HCT116 (cell line): Measurements from ENCODE around the gene ADD3. TPM values are rescaled to one million over a fixed set of nuclear protein-coding genes. Genes with fewer than 3 reads are reported as not detected.

Experiments
- ATAC-seq: fragments of 200-7000 bp; cut with Tn5 transposase; 2 replicates; pipeline ENCODE4 v1.9.1; 2020; ENCODE audit warnings: mild to moderate bottlenecking, moderate library complexity
- BruUV-seq: library from RNA; stranded (reverse); fragments of 400-500 nt; replicated peaks from 2 replicates; lab custom pipeline; 2021; lab: Mats Ljungman, UMichigan
- CTCF ChIA-PET: fragments of 300-600 bp; sonication (Branson Sonifier 250); formaldehyde crosslinking; loops from one replicate; lab custom pipeline; 2021; ENCODE audit warnings: antibody characterized with exemption; lab: Charles Lee
- POLR2A ChIA-PET: fragments of 300-600, 350-600 bp; sonication (Branson Sonifier 250); formaldehyde crosslinking; loops from one replicate; lab custom pipeline; 2021; ENCODE audit warnings: antibody characterized with exemption; lab: Charles Lee
- RAD21 ChIA-PET, 2 experiments: fragments of 300-600 bp; sonication (Branson Sonifier 250); formaldehyde crosslinking; loops; one replicate each; lab custom pipeline; 2023; ENCODE audit warnings: low total read pairs in 2 of 2; ENCODE audit not compliant: uncharacterized antibody in 2 of 2, unreplicated experiment in 2 of 2, low non-redundant PET in 1 of 2; lab: Charles Lee
- DNase-seq: peaks from one replicate; pipeline ENCODE4 v3.0.0-alpha.2; 2010; ENCODE audit warnings: low read depth, low spot score
- H2AFZ ChIP-seq: fragments of 200-600 bp; shearing (Covaris generic), sonication (generic); 2 replicates; pipeline ENCODE4 v1.6.1; 2017; ENCODE audit warnings: low read depth, mixed run types, mixed read lengths, antibody characterized with exemption, low read length; ENCODE audit not compliant: poor library complexity, severe bottlenecking
- H3K27ac ChIP-seq: 2 replicates; pipeline ENCODE4 v1.5.1; 2012; ENCODE audit warnings: low read depth, low read length
- H3K27me3 ChIP-seq: fragments of 200-600 bp; sonication (generic); 2 replicates; pipeline ENCODE4 v1.6.1; 2016; ENCODE audit warnings: mixed run types, low read length, mixed read lengths; ENCODE audit not compliant: insufficient read depth
- H3K36me3 ChIP-seq, 2 experiments: fragments of 200-500 bp in 1 of 2; fragments of 200-600 bp in 1 of 2; sonication (Bioruptor generic) in 1 of 2; sonication (generic) in 1 of 2; 2 replicates each; pipeline versions ENCODE4 v1.5.1 to v1.6.1; 2014 to 2016; ENCODE audit warnings: low read length in 2 of 2, inconsistent platforms in 1 of 2, mixed read lengths in 1 of 2, mixed run types in 1 of 2; ENCODE audit not compliant: insufficient read depth in 2 of 2, control insufficient read depth in 1 of 2
- H3K4me1 ChIP-seq, 2 experiments: fragments of 200-600 bp in 1 of 2; sonication (generic) in 1 of 2; 2 replicates each; pipeline versions ENCODE4 v1.5.1 to v1.6.1; 2012 to 2017; ENCODE audit warnings: low read length in 2 of 2, inconsistent platforms in 1 of 2, mild to moderate bottlenecking in 1 of 2, mixed read lengths in 1 of 2, mixed run types in 1 of 2, moderate library complexity in 1 of 2; ENCODE audit not compliant: insufficient read depth in 2 of 2, control insufficient read depth in 1 of 2
- H3K4me2 ChIP-seq: fragments of 200-600 bp; sonication (generic); 2 replicates; pipeline ENCODE4 v1.6.1; 2017; ENCODE audit warnings: mixed run types, low read length, mixed read lengths
- H3K4me3 ChIP-seq, 2 experiments: fragments of 200-600 bp in 1 of 2; sonication (generic) in 1 of 2; replicated peaks in 1 of 2; 2 replicates each; pipeline ENCODE4 v1.5.1; 2011 to 2016; ENCODE audit warnings: low read length in 2 of 2, control low read depth in 1 of 2, low read depth in 1 of 2, mild to moderate bottlenecking in 1 of 2, mixed read lengths in 1 of 2, mixed run types in 1 of 2
- H3K79me2 ChIP-seq: fragments of 200-600 bp; sonication (generic); 2 replicates; pipeline ENCODE4 v1.6.1; 2017; ENCODE audit warnings: mild to moderate bottlenecking, mixed run types, low read length, moderate library complexity, mixed read lengths; ENCODE audit not compliant: insufficient read depth
- H3K9ac ChIP-seq: fragments of 200-600 bp; sonication (generic); 2 replicates; pipeline ENCODE4 v1.6.1; 2016; ENCODE audit warnings: low read length, mixed read lengths
- H3K9me2 ChIP-seq: fragments of 200-600 bp; sonication (generic), shearing (Covaris generic); 2 replicates; pipeline ENCODE4 v1.6.1; 2017; ENCODE audit warnings: mixed run types, mild to moderate bottlenecking, moderate library complexity; ENCODE audit not compliant: insufficient read depth
- H3K9me3 ChIP-seq, 2 experiments: fragments of 200-500 bp in 1 of 2; fragments of 200-600 bp in 1 of 2; sonication (Bioruptor generic) in 1 of 2; sonication (generic) in 1 of 2; 2 replicates each; pipeline ENCODE4 v1.6.1; 2014 to 2017; ENCODE audit warnings: low read length in 2 of 2, mixed read lengths in 2 of 2, inconsistent platforms in 1 of 2, low read depth in 1 of 2, mild to moderate bottlenecking in 1 of 2, mixed run types in 1 of 2, moderate library complexity in 1 of 2; ENCODE audit not compliant: control insufficient read depth in 1 of 2, insufficient read depth in 1 of 2
- H4K20me1 ChIP-seq: fragments of 200-600 bp; sonication (generic), shearing (Covaris generic); 2 replicates; pipeline ENCODE4 v1.6.1; 2017; ENCODE audit warnings: mixed run types, mild to moderate bottlenecking, moderate library complexity; ENCODE audit not compliant: insufficient read depth
- CBX3 ChIP-seq: IDR thresholded peaks from 2 replicates; pipeline ENCODE4 v1.6.1; 2012; ENCODE audit warnings: low read depth
- EGR1 ChIP-seq: IDR thresholded peaks from 2 replicates; pipeline ENCODE4 v1.6.1; 2012; ENCODE audit warnings: low read depth
- EZH2 ChIP-seq: fragments of 200-600 bp; sonication (generic); IDR thresholded peaks from 2 replicates; pipeline ENCODE4 v1.6.1; 2017; ENCODE audit warnings: antibody characterized with exemption, mixed run types
- EZH2phosphoT487 ChIP-seq: fragments of 200-600 bp; IDR thresholded peaks from 2 replicates; pipeline ENCODE4 v1.6.1; 2018; ENCODE audit warnings: antibody characterized with exemption, borderline replicate concordance
- JUND ChIP-seq: IDR thresholded peaks from 2 replicates; pipeline ENCODE4 v1.6.1; 2012
- POLR2A ChIP-seq: IDR thresholded peaks from 2 replicates; pipeline ENCODE4 v1.7.0; 2011; ENCODE audit warnings: borderline replicate concordance; ENCODE audit not compliant: insufficient read depth, insufficient read length; ENCODE audit errors: extremely low read depth
- POLR2AphosphoS5 ChIP-seq: IDR thresholded peaks from 2 replicates; pipeline ENCODE4 v1.6.1; 2011; ENCODE audit warnings: mild to moderate bottlenecking, low read depth, low read length, moderate library complexity
- RAD21 ChIP-seq: IDR thresholded peaks from 2 replicates; pipeline ENCODE4 v1.6.1; 2012; ENCODE audit warnings: low read depth, mild to moderate bottlenecking
- TCF7L2 ChIP-seq: IDR thresholded peaks from 2 replicates; pipeline ENCODE4 v1.7.0; 2011; ENCODE audit warnings: borderline replicate concordance, inconsistent platforms; ENCODE audit not compliant: insufficient read depth, insufficient read length; ENCODE audit errors: extremely low read depth
- ZFX ChIP-seq: fragments of 450-650 bp; IDR thresholded peaks from 2 replicates; pipeline ENCODE4 v1.6.1; 2017
- ZNF274 ChIP-seq: fragments of 200-500 bp; sonication (Bioruptor generic); IDR thresholded peaks from 2 replicates; pipeline ENCODE4 v1.6.1; 2014; ENCODE audit warnings: mild to moderate bottlenecking, low read depth, low read length, inconsistent platforms
- intact Hi-C: fragments of 100-400 bp; cut with micrococcal nuclease; formaldehyde crosslinking; loops from 2 replicates; pipeline ENCODE4 v1.10.0; 2022
- total RNA-seq: library from RNA; stranded (reverse); gene quantifications from one replicate; pipeline ENCODE4 v1.2.1, GENCODE V29; 2021; ENCODE audit not compliant: unreplicated experiment
- TF ChIP-seq, protein P1 (sequence below), 3 experiments: fragments of 200-600 bp in 1 of 3; sonication (generic) in 1 of 3; IDR thresholded peaks in 2 of 3; conservative IDR thresholded peaks in 1 of 3; 2 replicates each; pipeline ENCODE4 v1.5.1; 2012 to 2017; ENCODE audit warnings: low read depth in 2 of 3, low read length in 2 of 3, antibody characterized with exemption in 1 of 3, borderline replicate concordance in 1 of 3, control low read depth in 1 of 3, mild to moderate bottlenecking in 1 of 3, mixed read lengths in 1 of 3, mixed run types in 1 of 3, moderate library complexity in 1 of 3; ENCODE audit not compliant: insufficient read depth in 1 of 3
- TF ChIP-seq, protein P2 (sequence below): IDR thresholded peaks from 2 replicates; pipeline ENCODE4 v1.6.1; 2011; ENCODE audit warnings: mild to moderate bottlenecking, low read length, moderate library complexity; ENCODE audit not compliant: insufficient replicate concordance; ENCODE audit errors: extremely low read depth
- TF ChIP-seq, protein P3 (sequence below): IDR thresholded peaks from 2 replicates; pipeline ENCODE4 v1.6.1; 2012; ENCODE audit warnings: low read depth
- TF ChIP-seq, protein P4 (sequence below): IDR thresholded peaks from 2 replicates; pipeline ENCODE4 v1.6.1; 2012

ADD3 gene
- total RNA-seq, 1 experiment from 2014 or later = 41.1 TPM

DNA sequence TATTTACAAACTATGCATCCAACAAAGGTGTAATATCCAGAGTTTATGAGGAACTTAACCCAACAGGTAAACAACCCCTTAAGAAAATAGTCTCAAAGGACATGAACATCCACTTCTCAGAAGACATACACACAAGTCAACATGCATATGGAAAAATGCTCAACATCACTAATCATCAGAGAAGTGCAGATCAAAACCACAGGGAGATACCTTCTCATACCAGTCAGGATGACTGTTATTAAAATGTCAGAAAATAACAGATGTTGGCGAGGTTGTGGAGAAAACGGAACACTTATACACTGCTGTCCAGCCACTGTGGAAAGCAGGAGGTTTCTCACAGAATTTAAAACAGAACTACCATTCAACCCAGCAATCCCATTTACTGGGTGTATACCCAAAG, 84.0 kb downstream of the ADD3 start:
- ChIA-PET RAD21 (no interaction called here), POLR2A (no interaction called here), CTCF (no interaction called here)
- H3K36me3 ChIP-seq = no peaks in the 10 kb centered on the region
- ATAC-seq = no peak
- no peak overlapping the region for H3K4me3 ChIP-seq
- no peaks in the 10 kb centered on the region for H3K79me2 ChIP-seq
- H3K9ac ChIP-seq = no peak overlapping the region
- H4K20me1 ChIP-seq = no peaks in the 10 kb centered on the region
- TF ChIP-seq, protein P1, sequence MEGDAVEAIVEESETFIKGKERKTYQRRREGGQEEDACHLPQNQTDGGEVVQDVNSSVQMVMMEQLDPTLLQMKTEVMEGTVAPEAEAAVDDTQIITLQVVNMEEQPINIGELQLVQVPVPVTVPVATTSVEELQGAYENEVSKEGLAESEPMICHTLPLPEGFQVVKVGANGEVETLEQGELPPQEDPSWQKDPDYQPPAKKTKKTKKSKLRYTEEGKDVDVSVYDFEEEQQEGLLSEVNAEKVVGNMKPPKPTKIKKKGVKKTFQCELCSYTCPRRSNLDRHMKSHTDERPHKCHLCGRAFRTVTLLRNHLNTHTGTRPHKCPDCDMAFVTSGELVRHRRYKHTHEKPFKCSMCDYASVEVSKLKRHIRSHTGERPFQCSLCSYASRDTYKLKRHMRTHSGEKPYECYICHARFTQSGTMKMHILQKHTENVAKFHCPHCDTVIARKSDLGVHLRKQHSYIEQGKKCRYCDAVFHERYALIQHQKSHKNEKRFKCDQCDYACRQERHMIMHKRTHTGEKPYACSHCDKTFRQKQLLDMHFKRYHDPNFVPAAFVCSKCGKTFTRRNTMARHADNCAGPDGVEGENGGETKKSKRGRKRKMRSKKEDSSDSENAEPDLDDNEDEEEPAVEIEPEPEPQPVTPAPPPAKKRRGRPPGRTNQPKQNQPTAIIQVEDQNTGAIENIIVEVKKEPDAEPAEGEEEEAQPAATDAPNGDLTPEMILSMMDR (IDR thresholded peaks at IDR 0.05 in 2 of 3, conservative IDR thresholded peaks at IDR 0.05 in 1 of 3; ENCODE audit: borderline replicate concordance in 1 of 3, insufficient read depth in 1 of 3, low read depth in 2 of 3, low read length in 2 of 3) = no peak
- no peak for TF ChIP-seq POLR2AphosphoS5
- no peak for TF ChIP-seq POLR2A
- no peak for TF ChIP-seq EGR1
- no peak for TF ChIP-seq JUND
- TF ChIP-seq, protein P2, sequence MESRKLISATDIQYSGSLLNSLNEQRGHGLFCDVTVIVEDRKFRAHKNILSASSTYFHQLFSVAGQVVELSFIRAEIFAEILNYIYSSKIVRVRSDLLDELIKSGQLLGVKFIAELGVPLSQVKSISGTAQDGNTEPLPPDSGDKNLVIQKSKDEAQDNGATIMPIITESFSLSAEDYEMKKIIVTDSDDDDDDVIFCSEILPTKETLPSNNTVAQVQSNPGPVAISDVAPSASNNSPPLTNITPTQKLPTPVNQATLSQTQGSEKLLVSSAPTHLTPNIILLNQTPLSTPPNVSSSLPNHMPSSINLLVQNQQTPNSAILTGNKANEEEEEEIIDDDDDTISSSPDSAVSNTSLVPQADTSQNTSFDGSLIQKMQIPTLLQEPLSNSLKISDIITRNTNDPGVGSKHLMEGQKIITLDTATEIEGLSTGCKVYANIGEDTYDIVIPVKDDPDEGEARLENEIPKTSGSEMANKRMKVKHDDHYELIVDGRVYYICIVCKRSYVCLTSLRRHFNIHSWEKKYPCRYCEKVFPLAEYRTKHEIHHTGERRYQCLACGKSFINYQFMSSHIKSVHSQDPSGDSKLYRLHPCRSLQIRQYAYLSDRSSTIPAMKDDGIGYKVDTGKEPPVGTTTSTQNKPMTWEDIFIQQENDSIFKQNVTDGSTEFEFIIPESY = no peak
- TF ChIP-seq, protein P3, sequence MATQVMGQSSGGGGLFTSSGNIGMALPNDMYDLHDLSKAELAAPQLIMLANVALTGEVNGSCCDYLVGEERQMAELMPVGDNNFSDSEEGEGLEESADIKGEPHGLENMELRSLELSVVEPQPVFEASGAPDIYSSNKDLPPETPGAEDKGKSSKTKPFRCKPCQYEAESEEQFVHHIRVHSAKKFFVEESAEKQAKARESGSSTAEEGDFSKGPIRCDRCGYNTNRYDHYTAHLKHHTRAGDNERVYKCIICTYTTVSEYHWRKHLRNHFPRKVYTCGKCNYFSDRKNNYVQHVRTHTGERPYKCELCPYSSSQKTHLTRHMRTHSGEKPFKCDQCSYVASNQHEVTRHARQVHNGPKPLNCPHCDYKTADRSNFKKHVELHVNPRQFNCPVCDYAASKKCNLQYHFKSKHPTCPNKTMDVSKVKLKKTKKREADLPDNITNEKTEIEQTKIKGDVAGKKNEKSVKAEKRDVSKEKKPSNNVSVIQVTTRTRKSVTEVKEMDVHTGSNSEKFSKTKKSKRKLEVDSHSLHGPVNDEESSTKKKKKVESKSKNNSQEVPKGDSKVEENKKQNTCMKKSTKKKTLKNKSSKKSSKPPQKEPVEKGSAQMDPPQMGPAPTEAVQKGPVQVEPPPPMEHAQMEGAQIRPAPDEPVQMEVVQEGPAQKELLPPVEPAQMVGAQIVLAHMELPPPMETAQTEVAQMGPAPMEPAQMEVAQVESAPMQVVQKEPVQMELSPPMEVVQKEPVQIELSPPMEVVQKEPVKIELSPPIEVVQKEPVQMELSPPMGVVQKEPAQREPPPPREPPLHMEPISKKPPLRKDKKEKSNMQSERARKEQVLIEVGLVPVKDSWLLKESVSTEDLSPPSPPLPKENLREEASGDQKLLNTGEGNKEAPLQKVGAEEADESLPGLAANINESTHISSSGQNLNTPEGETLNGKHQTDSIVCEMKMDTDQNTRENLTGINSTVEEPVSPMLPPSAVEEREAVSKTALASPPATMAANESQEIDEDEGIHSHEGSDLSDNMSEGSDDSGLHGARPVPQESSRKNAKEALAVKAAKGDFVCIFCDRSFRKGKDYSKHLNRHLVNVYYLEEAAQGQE = no peak
- TF ChIP-seq ZFX = no peak
- no peak for TF ChIP-seq CBX3
- no peak for TF ChIP-seq EZH2phosphoT487
- TF ChIP-seq ZNF274 = no peak
- TF ChIP-seq EZH2 = no peak
- TF ChIP-seq TCF7L2 = no peak
- no peak for TF ChIP-seq RAD21
- TF ChIP-seq, protein P4, sequence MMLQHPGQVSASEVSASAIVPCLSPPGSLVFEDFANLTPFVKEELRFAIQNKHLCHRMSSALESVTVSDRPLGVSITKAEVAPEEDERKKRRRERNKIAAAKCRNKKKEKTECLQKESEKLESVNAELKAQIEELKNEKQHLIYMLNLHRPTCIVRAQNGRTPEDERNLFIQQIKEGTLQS = no peak
- TF ChIP-seq, all 23 proteins: peak for 0
- H3K9me3 ChIP-seq = no peaks in the 10 kb centered on the region
- H3K9me2 ChIP-seq = no peaks in the 10 kb centered on the region
- no peak overlapping the region for H2AFZ ChIP-seq
- no peaks in the 10 kb centered on the region for H3K4me1 ChIP-seq
- BruUV-seq = no TSS peak
- no peak overlapping the region for H3K27ac ChIP-seq
- DNase-seq = no peak
- H3K4me2 ChIP-seq = no peak overlapping the region
- intact Hi-C loops = no loop called here
- H3K27me3 ChIP-seq = no peaks in the 10 kb centered on the region
